ENCODE data around the gene WDR74.
A peak's percentile ranks its signal among the peaks of the same experiment; 100 is the strongest.
"Not testable (repeated sequence)": the region's sequence is repeated elsewhere in the genome, so short reads cannot be mapped to it uniquely, and the experiment has no call there.

The WDR74 gene

DNA sequence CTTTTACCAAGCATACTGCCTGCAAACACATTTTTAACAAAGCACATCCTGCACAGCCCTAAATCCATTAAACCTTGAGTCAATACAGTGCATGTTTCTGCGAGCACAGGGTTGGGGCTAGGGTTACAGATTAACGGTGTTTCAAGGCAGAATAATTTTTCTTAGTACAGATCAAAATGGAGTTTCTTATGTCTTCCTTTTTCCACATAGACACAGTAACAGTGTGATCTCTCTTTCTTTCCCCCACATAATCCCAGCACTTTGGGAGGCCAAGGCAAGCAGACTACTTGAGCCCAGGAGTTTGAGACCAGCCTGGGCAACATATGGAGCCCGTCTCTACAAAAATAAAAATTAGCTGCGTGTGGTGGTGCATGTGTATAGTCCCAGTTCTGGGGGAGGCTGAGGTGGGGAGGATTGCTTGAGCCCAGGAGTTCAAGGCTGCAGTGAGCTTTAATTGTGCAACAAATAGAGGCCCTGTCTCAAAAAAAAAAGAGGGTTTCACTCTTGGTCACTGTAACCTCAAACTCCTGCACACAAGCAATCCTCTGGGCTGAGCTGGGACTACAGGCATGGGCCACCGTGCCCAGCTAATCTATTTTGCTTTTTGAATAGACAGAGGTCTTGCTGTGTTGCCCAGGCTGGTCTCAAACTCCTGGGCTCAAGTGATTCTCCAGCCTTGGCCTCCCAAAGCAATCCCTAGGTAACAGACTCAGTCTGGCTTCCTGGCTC is 21.6 kb upstream of the WDR74 start:
- no peak for DNase-seq (ENCODE audit: low spot score)

DNA sequence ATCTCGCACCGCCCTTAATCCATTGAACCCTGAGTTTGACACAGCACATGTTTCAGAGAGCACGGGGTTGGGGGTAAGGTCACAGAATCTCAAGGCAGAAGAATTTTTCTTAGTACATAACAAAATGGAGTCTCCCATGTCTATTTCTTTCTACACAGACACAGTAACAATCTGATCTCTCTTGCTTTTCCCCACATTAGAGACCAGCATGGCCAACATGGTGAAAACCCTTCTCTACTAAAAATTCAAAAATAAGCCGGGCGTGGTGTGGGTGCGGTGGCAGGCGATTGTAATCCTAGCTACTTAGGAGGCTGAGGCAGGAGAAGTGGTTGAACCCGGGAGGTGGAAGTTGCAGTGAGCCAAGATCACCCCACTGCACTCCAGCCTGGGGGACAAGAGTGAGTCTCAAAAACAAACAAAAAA is 19.9 kb upstream of the WDR74 start:
- DNase-seq (ENCODE audit: low spot score), result not testable (repeated sequence)

DNA sequence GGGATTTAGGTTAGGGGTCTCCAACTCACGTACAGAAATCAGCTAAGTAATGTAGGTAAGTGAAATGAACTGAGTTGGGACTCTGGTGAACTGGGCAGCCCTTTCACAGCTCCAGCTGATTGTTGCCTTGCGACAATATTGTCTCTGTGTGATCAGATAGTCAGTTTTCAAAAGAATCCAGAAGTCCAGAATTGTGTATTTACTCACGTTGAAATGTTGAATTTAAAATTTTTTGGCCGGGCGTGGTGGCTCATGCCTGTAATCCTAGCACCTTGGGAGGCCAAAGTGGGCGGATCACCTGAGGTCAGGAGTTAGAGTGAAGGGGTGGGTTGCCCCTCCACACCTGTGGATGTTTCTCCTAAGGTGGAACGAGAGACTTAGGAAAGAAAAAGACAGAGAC is 18.8 kb upstream of the WDR74 start:
- DNase-seq (ENCODE audit: low spot score), result no peak

DNA sequence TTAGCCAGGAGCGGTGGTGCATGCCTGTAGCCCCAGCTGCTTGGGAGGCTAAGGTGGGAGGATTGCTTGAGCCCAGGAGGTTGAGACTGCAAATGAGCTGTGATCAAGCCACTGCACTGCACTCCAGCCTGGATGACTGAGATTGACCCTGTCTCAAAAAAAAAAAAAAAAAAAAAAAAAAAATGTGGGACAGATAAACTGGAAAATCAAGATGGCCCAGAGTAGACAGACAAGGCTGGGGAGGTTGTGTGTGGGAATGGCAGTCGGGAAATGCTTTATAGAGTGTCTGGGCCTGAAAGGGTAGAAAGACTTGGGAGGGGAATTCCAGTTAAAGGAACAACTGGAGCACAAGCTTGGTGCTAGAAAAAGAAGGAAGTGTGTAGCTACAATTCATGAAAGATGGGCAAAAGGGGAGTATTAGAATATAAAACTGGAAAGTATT is 18.2 kb upstream of the WDR74 start:
- DNase-seq (ENCODE audit: low spot score), result no peak

DNA sequence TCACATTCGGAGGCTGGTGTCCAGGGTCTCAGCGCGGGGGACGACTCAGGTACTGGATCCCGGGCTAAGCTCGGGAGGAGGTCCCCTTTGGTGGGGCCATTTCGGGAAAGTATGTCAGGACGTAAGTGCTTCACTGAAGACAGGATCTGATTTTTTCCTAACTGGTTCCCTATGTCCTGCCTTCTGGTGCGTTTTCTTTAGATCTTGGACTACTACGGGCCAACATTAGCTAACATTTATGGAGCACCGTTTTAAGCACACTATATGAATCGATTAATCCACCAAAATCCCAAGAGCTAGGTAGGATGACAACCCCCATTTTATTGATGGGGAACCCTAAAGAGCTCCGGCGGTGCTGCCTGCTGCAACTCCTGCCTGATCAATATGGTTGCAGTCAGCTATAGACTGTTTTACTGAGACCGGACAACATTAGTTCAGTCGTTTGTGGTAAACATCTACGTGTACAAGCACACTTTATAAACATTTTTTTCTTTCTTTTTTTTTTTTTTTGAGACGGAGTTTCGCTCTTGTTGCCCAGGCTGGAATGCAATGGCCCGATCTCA is 17.0 kb upstream of the WDR74 start:
- no peak for DNase-seq (ENCODE audit: low spot score)

DNA sequence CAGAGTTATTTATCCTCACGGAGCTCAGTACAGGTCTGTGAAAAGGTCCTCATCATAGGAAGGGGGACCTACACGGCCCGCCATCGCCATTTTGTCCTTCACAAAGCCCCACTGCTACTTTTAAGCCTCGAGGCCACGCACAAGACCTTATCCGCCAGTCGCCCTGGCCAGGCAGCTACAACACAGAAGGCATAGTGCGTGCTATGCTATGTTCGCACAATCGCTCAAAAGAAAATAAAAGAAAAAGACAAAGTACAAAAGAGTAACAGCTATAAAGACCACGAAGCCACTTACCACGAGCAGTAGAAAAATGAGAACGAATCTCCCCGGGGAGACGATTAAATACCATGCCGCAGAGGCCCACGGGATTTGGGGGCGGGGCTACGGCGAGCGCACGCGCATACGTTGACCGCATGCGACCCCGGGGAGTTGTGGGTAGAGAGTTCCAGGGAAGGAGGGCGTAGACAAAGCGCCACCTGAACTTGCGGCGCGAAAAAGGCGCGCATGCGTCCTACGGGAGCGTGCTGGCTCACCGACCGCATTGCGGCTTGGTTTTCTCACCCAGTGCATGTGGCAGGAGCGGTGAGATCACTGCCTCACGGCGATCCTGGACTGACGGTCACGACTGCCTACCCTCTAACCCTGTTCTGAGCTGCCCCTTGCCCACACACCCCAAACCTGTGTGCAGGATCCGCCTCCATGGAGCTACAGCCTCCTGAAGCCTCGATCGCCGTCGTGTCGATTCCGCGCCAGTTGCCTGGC is 16.4 kb upstream of the WDR74 start:
- DNase-seq (ENCODE audit: low spot score), result peak; percentile 92

DNA sequence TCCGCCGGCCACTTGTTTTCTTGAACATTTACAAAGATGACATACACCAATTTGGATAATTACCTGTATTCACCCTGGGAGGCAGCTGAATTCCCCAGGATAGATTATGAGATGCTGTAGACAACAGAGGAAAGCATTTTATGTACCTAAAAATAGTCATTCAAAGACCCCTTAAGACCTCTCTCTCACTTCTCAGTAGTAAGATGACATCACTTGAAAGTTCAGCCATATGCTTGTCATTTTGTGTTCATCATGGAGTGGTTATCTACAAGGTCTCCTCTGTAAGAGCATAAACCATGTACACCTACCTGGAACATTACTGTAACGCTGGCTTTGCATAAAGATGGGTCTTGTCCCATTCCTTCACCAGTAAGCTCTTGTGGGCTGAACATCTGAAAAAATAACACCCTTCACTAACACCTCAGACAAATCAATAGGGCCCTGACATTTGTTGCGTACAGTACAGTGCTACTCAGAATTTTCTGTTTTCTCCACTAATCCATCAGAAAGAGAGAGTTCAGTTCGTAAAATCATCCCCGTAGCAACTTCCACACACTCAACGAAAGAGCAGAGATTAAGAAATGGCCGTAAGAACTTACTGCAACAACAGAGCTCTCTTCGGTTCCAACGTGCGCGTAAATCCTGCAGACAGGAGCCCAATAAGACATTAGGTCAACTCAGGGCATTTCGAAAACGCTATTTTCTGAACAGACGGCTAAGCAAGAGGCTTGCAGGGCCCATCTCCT is 15.6 kb upstream of the WDR74 start:
- no peak for DNase-seq (ENCODE audit: low spot score)

DNA sequence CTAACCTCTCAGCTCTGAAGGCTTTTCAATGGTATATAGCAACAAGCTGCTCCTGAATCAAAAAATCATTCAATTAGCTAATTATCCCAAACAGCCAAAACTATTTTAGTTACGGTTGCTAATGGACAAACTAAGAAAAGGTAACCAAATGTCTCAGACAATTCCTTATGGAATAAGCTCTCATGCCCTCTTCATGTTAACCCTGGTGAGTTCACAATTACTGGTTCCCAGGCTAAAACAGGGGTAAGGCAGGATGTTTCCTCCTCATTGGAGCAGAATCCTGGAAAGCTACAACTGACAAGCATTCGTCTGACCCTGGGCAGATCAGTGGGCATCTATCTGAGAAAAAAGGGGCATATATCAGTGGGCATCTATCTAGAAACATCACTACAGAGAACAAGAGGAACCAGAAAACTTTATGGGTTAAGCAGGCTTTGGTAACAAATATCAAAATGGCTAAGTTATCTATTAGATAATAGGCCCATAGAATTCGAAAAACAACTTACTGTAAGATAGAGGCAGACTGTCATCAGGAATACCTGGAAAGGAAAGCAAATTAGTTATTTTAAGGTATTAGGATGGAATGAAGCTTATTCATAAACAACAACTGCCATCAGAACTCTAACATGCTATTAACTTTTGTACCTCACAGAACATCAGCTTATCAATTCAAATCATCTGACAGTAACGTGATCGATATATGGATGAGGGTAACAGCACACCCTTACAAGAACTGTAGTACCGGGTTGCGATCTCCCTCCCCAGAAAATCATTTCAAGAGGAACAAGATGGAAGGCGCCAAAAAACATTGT is 14.8 kb upstream of the WDR74 start:
- DNase-seq (ENCODE audit: low spot score), result no peak

DNA sequence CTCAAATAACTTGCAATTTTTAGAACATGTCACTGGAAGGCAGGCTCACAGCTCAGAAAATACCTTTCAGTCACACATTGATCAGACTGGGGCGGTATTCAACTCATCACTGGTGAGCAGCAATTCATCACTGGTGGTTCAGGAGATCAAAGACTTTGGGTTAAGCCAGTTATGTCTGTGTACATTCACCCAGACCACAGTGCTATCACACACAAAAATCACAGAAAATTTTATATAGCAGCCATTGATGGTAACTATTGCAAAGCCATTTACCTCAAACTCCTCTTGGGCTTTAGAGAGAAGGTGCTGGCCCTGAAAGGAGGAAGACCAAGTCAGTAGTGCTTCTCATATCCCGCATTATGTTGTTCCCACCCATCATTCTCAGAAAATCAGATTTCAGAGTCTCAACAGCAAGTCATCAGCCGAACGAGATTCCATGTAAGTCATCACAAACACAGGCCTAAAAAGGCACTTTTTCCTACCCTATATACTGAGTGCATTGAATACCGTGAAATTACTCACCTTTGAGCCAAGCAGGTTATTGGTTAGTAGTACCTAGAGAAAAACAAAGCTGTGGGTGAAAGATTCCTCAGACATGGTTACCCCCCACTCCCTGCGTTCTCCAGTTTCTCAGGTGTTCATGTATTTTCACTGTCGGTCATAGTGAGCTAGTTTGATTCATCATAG is 14.0 kb upstream of the WDR74 start:
- no peak for DNase-seq (ENCODE audit: low spot score)

DNA sequence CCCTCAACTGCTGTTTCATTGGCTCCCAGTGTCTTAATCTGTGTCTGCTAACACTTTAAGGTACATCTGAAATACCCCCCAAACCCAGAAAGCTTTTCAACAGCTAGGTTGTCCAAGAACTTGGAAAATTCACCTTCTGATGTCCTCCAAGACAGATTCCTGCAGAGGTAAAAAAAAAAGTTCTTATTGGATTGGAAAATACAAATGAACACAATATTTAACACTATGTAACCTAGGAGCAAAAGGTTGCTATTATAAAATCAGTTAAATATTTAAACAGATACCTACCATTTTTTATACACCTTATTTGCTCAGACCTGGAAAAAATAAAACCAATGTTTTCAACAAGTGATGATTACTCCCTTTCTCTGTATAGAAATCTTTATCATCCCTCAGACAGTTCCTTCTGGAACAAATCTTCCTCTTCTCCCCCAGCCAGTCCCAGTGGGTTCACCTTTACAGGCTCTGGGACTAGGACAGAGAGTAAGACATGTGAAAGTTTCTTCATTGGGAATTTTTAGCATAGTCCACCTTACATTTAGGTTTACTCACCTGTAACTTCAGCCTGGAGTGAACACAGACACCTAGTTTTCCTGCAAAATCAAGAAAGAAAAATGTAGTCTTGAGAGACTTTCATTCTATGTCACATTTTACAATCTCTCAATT is 13.3 kb upstream of the WDR74 start:
- no peak for DNase-seq (ENCODE audit: low spot score)

DNA sequence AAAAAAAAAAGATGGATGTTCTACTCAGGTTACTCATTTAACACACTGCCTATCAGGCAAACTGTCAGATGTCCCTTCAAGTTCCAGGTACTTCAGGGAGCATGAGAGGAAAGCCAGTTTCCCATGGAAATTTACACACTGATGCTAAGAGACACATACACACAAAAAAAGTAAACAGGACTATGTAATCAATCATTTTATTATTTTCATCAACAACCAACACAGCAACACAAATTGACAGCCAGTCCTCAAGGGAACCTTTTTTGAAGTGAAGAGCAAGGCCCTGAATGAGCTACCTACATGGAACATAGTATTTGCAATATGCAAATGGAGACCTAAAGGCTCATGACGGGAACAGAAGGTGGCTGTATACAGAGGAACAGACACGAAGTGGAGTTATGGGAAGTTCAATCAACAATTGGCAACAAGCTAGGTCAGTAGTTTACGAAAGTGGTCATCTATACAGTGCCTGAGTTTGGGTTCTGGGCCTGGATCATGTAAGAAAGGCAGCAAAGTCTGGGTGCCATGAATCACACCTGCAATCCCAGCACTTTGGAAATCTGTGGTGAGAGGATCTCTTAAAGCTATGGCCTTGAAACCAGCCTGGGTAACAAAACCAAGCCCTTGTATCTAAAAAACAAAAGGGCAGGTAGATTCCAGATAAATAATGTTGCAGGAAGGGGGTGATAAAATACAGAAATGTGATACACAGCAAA is 12.6 kb upstream of the WDR74 start:
- DNase-seq (ENCODE audit: low spot score), result no peak

DNA sequence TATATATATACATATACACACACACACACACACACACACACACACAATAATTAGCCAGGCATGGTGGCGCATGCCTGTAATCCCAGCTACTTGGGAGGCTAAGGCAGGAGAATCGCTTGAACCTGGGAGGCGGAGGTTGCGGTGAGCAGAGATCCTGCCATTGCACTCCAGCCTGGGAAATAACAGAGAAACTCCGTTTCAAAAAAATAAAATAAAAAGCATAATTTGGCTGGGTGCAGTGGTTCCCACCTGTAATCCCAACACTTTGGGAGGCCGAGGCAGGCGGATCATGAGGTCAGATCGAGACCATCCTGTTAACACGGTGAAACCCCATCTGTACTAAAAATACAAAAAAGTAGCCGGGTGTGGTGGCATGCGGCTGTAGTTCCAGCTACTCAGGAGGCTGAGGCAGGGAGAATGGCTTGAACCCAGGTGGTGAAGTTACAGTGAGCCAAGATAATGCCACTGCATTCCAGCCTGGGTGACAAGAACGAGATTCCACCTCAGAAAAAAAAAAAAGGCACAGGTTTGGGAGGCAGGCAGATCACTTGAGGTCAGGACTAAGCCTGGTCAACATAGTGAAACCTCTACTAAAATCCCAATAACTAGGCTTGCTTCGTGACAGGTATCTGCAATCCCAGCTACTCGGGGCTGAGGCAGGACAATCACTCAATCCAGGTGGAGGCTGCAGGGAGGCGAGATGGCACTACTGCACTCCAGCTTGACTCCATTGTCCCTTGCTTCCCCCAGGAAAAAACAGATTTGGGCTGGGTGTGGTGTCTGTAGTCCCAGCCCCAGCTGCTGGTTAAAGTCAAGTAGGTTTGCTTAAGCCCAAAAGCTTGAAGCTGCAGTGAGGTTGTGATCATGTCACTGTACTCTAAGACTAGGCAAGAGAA is 11.8 kb upstream of the WDR74 start:
- no peak for DNase-seq (ENCODE audit: low spot score)

DNA sequence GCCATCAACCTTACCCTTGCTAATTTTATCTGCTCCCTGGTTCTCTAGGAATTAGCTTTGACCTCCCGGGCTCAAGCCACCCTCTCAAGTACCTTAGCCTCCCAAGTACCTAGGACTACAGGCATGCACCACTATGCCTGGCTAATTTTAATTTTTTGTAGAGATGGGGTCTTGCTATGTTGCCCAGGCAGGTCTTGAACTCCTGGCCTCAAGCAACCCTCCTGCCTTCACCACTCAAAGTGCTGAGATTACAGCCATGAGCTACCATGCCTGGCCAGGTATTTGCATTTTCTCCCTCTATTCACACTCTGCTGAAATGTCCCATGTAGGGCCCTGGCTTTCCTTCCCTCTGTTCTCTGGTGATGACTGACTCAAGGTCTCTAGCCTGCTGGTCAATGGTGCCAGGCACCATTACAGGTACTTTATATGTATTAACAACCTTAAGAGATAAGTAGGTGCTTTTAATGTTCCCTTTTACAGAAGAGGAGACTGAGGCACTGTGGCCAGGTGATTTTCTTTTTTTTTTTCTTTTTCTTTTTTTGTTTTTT is 8.5 kb upstream of the WDR74 start:
- DNase-seq (ENCODE audit: low spot score), result no peak

DNA sequence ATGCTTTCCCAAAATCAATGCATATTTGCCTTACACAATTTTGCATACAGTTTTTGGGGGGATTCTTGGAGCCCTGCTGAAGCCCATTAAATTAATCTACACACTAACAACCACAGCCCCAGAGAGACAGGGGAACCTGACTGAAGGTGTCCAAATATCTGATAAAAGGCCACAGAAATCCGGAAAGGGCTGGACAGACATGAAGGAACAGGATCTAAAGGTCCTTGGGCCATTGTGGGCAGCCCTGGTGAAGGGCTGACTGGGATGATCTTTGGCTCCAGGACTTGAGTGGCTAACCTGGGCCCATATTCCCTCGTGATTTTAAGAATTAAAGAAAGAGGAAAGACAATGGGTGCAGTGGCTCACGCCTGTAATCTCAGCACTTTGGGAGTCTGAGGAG is 6.8 kb upstream of the WDR74 start:
- no peak for DNase-seq (ENCODE audit: low spot score)

DNA sequence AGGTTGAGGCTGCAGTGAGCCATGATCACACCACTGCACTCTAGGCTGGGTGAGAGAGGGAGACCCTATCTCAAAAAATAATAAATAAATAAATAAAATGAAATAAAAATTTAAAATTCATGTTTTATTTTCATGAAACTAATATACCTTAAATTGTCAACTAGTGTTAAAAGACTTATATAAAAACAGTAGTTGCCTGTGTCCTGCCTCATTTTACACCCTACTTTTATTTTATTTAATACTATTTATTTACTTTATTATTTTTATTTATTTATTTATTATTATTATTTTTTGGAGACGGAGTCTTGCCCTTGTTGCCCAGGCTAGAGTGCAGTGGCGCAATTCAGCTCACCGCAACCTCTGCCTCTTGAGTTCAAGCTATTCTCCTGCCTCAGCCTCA is 4.8 kb upstream of the WDR74 start:
- DNase-seq (ENCODE audit: low spot score), result no peak

DNA sequence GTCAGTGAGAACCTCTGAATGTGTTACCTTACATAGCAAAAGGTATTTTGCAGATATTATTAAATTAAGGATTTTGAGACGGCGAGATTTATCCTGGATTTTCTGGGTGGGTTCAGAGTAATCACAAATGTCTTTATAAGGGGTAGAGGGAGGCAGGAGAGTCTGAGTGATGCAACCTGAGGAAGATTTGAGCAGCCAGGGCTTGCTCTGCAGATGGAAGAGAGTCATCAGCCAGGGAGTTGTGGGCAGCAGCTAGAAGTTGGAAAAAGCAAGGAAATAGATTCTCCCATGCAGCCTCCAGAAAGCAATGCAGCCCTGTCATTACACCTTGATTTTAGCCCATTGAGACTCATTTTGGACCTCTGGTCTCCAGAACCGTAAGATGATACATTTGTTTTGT is 4.1 kb upstream of the WDR74 start:
- no peak for DNase-seq (ENCODE audit: low spot score)

DNA sequence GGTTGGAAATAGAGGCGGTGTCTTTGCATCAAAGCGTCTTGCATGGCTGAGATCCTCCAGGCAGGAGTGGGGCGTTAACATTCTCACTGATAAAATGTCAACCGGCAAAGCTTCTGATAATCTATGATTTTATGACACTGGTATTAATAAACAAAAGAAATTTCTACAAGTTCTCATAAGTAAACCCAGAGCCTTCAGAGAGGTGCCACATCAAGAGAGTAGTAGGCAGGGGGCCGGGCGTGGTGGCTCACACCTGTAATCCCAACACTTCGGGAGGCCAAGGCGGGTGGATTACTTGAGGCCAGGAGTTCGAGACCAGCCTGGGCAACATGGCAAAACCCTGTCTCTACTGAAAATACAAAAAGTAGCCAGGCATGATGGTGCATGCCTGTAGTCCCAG is 3.5 kb upstream of the WDR74 start:
- not testable (repeated sequence) for DNase-seq (ENCODE audit: low spot score)

DNA sequence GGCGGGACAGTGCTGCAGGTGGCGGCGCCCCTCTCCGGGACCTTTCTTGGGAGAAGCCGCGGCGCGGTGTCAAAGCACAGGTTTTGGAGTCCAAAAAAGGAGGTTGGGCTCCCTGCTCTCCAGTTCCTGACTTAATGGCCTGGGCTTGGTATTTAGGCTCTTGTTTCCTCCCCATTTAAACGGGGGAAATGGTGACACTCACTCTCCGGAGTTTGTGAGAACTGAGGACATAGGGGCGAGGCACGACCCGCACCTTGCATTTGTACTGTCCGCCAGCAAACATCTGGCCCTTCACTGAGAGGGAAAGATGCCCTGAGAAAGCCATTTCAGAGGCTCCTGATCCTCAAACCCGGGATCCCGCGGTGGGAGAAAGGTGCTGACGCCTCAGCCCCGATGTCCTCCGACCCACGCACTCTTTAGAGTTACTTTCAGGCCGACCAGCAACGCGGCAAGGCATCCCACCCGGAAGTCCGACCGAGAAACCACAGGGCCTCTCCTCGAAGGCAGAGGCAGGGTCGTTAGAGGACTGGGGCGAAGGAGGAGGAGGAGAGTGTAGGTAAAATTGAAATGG is 2.9 kb upstream of the WDR74 start:
- peak; percentile 41 for DNase-seq (ENCODE audit: low spot score)
